HG03095 (cell line): Measurements from ENCODE around the gene PREX1.

ENCODE experiments used
- ATAC-seq: cut with Tn5 transposase; IDR thresholded peaks from one replicate; pipeline ENCODE4 v1.9.1; 2021; ENCODE audit warnings: moderate library complexity; ENCODE audit not compliant: unreplicated experiment

The PREX1 gene

GRCh38 chr20:48597521-48598302 is 230.1 kb downstream of the PREX1 start:
- no peak for ATAC-seq

- ATAC-seq: no peak
These were observed 231.4 kb downstream of the PREX1 start for GRCh38 chr20:48596334-48596898.

GRCh38 chr20:48595495-48596333 is 232.1 kb downstream of the PREX1 start:
- ATAC-seq: no peak

GRCh38 chr20:48594533-48594932 is 233.3 kb downstream of the PREX1 start:
- ATAC-seq: no peak

GRCh38 chr20:48592107-48592940 is 235.5 kb downstream of the PREX1 start:
- no peak for ATAC-seq

- ATAC-seq: no peak
These were observed 241.1 kb downstream of the PREX1 start for GRCh38 chr20:48586730-48587129.

GRCh38 chr20:48585061-48585870 is 242.5 kb downstream of the PREX1 start:
- no peak for ATAC-seq

- no peak for ATAC-seq
These were observed 243.3 kb downstream of the PREX1 start for GRCh38 chr20:48584391-48585060.

- no peak for ATAC-seq
These were observed 244.0 kb downstream of the PREX1 start for GRCh38 chr20:48583801-48584200.

- ATAC-seq: no peak
These were observed 244.6 kb downstream of the PREX1 start for GRCh38 chr20:48583171-48583570.

GRCh38 chr20:48582673-48582985 is 245.2 kb downstream of the PREX1 start:
- ATAC-seq: no peak

GRCh38 chr20:48581167-48581566 is 246.6 kb downstream of the PREX1 start:
- ATAC-seq: no peak

GRCh38 chr20:48578397-48579098 is 249.3 kb downstream of the PREX1 start:
- no peak for ATAC-seq

- ATAC-seq: no peak
These were observed 250.2 kb downstream of the PREX1 start for GRCh38 chr20:48577557-48577956.

GRCh38 chr20:48574383-48574782 is 253.4 kb downstream of the PREX1 start:
- ATAC-seq: no peak
